Keratinocyte (primary cell): ENCODE measurements around the gene CMYA5. TPM values are rescaled to one million over a fixed set of nuclear protein-coding genes. Genes with fewer than 3 reads are reported as not detected.

Experiments
- DNase-seq: peaks from one replicate; pipeline ENCODE4 v3.0.0-alpha.2; 2011; ENCODE audit warnings: low read depth, missing footprints, low spot score
- FAIRE-seq: peaks from 2 replicates; lab custom pipeline; 2011; peaks lifted over from hg19 to GRCh38; lab: Jason Lieb, UNC
- H2AFZ ChIP-seq: 2 replicates; pipeline ENCODE4 v1.6.0; 2012; ENCODE audit warnings: low read length, control low read depth, inconsistent platforms; ENCODE audit not compliant: control insufficient read depth
- H3K27ac ChIP-seq: 2 replicates; pipeline ENCODE4 v1.5.1; 2011; ENCODE audit warnings: low read length; ENCODE audit not compliant: control insufficient read depth, insufficient read depth
- H3K27me3 ChIP-seq: 3 replicates; pipeline ENCODE4 v1.6.0; 2011; ENCODE audit warnings: low read length; ENCODE audit not compliant: control insufficient read depth, insufficient read depth; ENCODE audit errors: extremely low read depth
- H3K36me3 ChIP-seq, 2 experiments: 2 replicates in 1 of 2; 3 replicates in 1 of 2; pipeline ENCODE4 v1.5.1; 2011; ENCODE audit warnings: low read length in 2 of 2, mild to moderate bottlenecking in 1 of 2; ENCODE audit not compliant: control insufficient read depth in 2 of 2, insufficient read depth in 2 of 2; ENCODE audit errors: extremely low read depth in 1 of 2
- H3K4me1 ChIP-seq: 3 replicates; pipeline ENCODE4 v1.5.1; 2011; ENCODE audit warnings: low read length; ENCODE audit not compliant: control insufficient read depth, insufficient read depth; ENCODE audit errors: extremely low read depth
- H3K4me2 ChIP-seq: 3 replicates; pipeline ENCODE4 v1.6.0; 2011; ENCODE audit warnings: low read depth, low read length; ENCODE audit not compliant: control insufficient read depth, insufficient read depth; ENCODE audit errors: extremely low read depth
- H3K4me3 ChIP-seq, 3 experiments: fragments of 200-600 bp in 1 of 3; sonication (generic) in 1 of 3; 2 replicates in 2 of 3; 3 replicates in 1 of 3; pipeline ENCODE4 v1.5.1; 2011 to 2016; ENCODE audit warnings: low read length in 3 of 3, mild to moderate bottlenecking in 3 of 3, control low read depth in 2 of 3, inconsistent platforms in 1 of 3, low read depth in 1 of 3, mixed read lengths in 1 of 3, mixed run types in 1 of 3, moderate library complexity in 1 of 3; ENCODE audit not compliant: control insufficient read depth in 2 of 3, insufficient read depth in 2 of 3; ENCODE audit errors: extremely low read depth in 1 of 3
- H3K79me2 ChIP-seq: 2 replicates; pipeline ENCODE4 v1.6.0; 2012; ENCODE audit warnings: low read length; ENCODE audit not compliant: control insufficient read depth, insufficient read depth
- H3K9ac ChIP-seq: 3 replicates; pipeline ENCODE4 v1.6.0; 2011; ENCODE audit warnings: low read length; ENCODE audit not compliant: control insufficient read depth, insufficient read depth; ENCODE audit errors: extremely low read depth
- H3K9me1 ChIP-seq: 3 replicates; pipeline ENCODE4 v1.6.0; 2011; ENCODE audit warnings: low read length; ENCODE audit not compliant: control insufficient read depth, insufficient read depth; ENCODE audit errors: extremely low read depth
- H3K9me3 ChIP-seq: 2 replicates; pipeline ENCODE4 v1.5.1; 2012; ENCODE audit warnings: low read depth, low read length; ENCODE audit not compliant: control insufficient read depth
- H4K20me1 ChIP-seq: 3 replicates; pipeline ENCODE4 v1.6.0; 2011; ENCODE audit warnings: low read length; ENCODE audit not compliant: control insufficient read depth, insufficient read depth; ENCODE audit errors: extremely low read depth
- EZH2 ChIP-seq: IDR thresholded peaks from one replicate; pipeline ENCODE4 v1.6.1; 2012; ENCODE audit warnings: inconsistent platforms, mild to moderate bottlenecking, low read length, moderate library complexity
- dilution Hi-C: fragments of 300-500 bp; cut with MboI; formaldehyde crosslinking; loops from one replicate; pipeline ENCODE4 v1.7.0; 2020; ENCODE audit warnings: low sequenced_read_pairs; ENCODE audit not compliant: extremely low pct_ligation_motif_present
- polyA plus RNA-seq, 5 experiments: library from polyadenylated mRNA; depleted of rRNA in 3 of 5; stranded (reverse) in 3 of 5; stranded (forward) in 1 of 5; unstranded in 1 of 5; fragments of >200 nt; gene quantifications; 1 replicate in 1 of 5; 2 replicates in 3 of 5; 3 replicates in 1 of 5; pipeline versions ENCODE4 v1.2.1 to v1.2.3, GENCODE V29; 2011 to 2012; ENCODE audit warnings: missing spikeins in 2 of 5, low read depth in 1 of 5, low replicate concordance in 1 of 5
- TF ChIP-seq, protein P1 (sequence below), 3 experiments: IDR thresholded peaks in 1 of 3; conservative IDR thresholded peaks in 1 of 3; optimal IDR thresholded peaks in 1 of 3; 2 replicates in 2 of 3; 3 replicates in 1 of 3; pipeline versions ENCODE3 to v1.5.1; 2011; ENCODE audit warnings: low read length in 3 of 3, mild to moderate bottlenecking in 3 of 3, moderate library complexity in 2 of 3, control low read depth in 1 of 3, inconsistent platforms in 1 of 3; ENCODE audit not compliant: insufficient read depth in 2 of 3; ENCODE audit errors: extremely low read depth in 1 of 3

The CMYA5 gene
- polyA plus RNA-seq, 1 donor (not counting 4 experiments of a cell fraction or from before 2014, with no cell fraction given): 0.25 TPM

DNA sequence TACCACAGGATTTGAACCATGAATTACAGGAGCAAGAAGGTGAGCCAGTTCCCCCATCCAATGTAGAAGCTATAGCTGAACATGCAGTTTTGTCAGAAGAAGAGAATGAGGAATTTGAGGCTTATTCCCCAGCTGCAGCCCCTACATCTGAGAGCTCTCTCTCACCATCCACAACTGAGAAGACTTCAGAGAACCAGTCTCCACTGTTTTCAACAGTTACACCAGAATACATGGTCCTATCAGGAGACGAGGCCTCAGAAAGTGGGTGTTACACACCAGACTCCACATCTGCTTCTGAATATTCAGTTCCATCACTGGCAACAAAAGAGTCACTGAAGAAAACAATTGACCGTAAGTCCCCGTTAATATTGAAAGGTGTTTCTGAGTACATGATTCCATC lies 40.9 kb downstream of the CMYA5 start:
- no peaks in the 10 kb centered on the region for H3K9me1 ChIP-seq
- no peak overlapping the region for H3K4me2 ChIP-seq
- dilution Hi-C loops: no loop called here
- no peaks in the 10 kb centered on the region for H4K20me1 ChIP-seq
- H3K79me2 ChIP-seq: no peaks in the 10 kb centered on the region
- FAIRE-seq (no peak), DNase-seq (no peak)
- H3K27ac ChIP-seq: no peak overlapping the region
- no peak overlapping the region for H3K9ac ChIP-seq
- no peaks in the 10 kb centered on the region for H3K9me3 ChIP-seq
- TF ChIP-seq EZH2: no peak
- TF ChIP-seq, protein P1, sequence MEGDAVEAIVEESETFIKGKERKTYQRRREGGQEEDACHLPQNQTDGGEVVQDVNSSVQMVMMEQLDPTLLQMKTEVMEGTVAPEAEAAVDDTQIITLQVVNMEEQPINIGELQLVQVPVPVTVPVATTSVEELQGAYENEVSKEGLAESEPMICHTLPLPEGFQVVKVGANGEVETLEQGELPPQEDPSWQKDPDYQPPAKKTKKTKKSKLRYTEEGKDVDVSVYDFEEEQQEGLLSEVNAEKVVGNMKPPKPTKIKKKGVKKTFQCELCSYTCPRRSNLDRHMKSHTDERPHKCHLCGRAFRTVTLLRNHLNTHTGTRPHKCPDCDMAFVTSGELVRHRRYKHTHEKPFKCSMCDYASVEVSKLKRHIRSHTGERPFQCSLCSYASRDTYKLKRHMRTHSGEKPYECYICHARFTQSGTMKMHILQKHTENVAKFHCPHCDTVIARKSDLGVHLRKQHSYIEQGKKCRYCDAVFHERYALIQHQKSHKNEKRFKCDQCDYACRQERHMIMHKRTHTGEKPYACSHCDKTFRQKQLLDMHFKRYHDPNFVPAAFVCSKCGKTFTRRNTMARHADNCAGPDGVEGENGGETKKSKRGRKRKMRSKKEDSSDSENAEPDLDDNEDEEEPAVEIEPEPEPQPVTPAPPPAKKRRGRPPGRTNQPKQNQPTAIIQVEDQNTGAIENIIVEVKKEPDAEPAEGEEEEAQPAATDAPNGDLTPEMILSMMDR (optimal IDR thresholded peaks at IDR 0.05 in 1 of 3, IDR thresholded peaks at IDR 0.05 in 1 of 3, conservative IDR thresholded peaks at IDR 0.05 in 1 of 3; ENCODE audit: extremely low read depth in 1 of 3, insufficient read depth in 2 of 3, low read length in 3 of 3): no peak
- H3K27me3 ChIP-seq: peaks cover 30% of the 10 kb centered on the region
- H3K4me3 ChIP-seq: no peak overlapping the region
- no peaks in the 10 kb centered on the region for H3K36me3 ChIP-seq
- H2AFZ ChIP-seq: no peak overlapping the region
- no peaks in the 10 kb centered on the region for H3K4me1 ChIP-seq

DNA sequence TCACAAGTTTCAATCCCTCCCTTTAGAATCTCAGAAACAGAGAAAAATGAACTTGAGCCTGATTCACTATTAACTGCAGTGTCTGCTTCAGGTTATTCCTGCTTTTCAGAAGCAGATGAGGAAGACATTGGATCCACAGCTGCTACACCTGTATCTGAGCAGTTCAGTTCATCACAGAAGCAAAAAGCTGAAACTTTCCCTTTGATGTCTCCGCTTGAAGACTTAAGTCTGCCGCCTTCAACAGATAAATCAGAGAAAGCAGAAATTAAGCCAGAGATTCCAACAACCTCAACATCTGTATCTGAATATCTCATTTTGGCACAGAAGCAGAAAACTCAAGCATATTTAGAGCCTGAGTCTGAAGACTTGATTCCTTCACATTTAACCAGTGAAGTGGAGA lies 42.1 kb downstream of the CMYA5 start:
- dilution Hi-C loops: no loop called here
- H3K9me1 ChIP-seq: no peaks in the 10 kb centered on the region
- H3K4me1 ChIP-seq: no peaks in the 10 kb centered on the region
- H3K79me2 ChIP-seq: no peaks in the 10 kb centered on the region
- FAIRE-seq (no peak), DNase-seq (no peak)
- no peaks in the 10 kb centered on the region for H3K36me3 ChIP-seq
- TF ChIP-seq EZH2: no peak
- TF ChIP-seq, protein P1 (optimal IDR thresholded peaks at IDR 0.05 in 1 of 3, IDR thresholded peaks at IDR 0.05 in 1 of 3, conservative IDR thresholded peaks at IDR 0.05 in 1 of 3; ENCODE audit: extremely low read depth in 1 of 3, insufficient read depth in 2 of 3, low read length in 3 of 3): no peak
- no peak overlapping the region for H3K4me2 ChIP-seq
- no peaks in the 10 kb centered on the region for H3K9me3 ChIP-seq
- no peak overlapping the region for H3K27ac ChIP-seq
- peaks cover 30% of the 10 kb centered on the region for H3K27me3 ChIP-seq
- H2AFZ ChIP-seq: no peak overlapping the region
- H4K20me1 ChIP-seq: no peaks in the 10 kb centered on the region
- no peak overlapping the region for H3K9ac ChIP-seq
- H3K4me3 ChIP-seq: no peak overlapping the region
